ENCODE measurements around the gene DLGAP1. TPM values are rescaled to one million over a fixed set of nuclear protein-coding genes. Genes with fewer than 3 reads are reported as not detected.

DLGAP1 gene
- total and polyA plus RNA-seq, 2 experiments from 2014 or later: 0.13 to 0.22 TPM

DNA sequence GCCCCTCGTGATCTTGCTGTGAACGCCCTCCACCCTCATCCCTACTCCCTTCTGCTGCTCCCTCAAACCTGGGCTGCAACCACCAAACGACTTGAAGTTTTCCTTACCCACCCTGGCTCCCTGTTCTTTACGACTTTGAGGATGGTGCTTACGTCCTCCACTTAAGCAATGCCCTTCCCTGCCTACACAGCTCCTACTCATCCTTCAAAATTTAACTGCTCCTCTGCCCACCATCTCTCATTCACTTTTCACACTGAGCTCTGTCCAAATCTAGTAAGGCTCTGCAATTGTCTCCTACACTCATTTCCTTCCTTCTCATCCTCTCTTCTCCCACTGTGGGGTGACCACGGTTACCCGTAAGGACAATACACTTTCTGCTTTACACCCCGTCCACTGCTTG lies 554.1 kb downstream of the DLGAP1 start:
- Histone ChIP-seq H3K36me3 (ENCODE audit: low read depth) (no peaks in the 10 kb centered on the region), H2AFZ (no peak overlapping the region), H3K27me3 (replicated peaks; ENCODE audit: insufficient read depth) (no peaks in the 10 kb centered on the region), H3K27ac (no peak overlapping the region), H3K9ac (no peak overlapping the region), H3K4me3 (no peak overlapping the region), H3K79me2 (ENCODE audit: insufficient read depth) (no peaks in the 10 kb centered on the region), H3K4me1 (ENCODE audit: insufficient read depth) (peaks cover 20% of the 10 kb centered on the region), H3K9me2 (ENCODE audit: insufficient read depth) (no peaks in the 10 kb centered on the region), H4K20me1 (ENCODE audit: insufficient read depth) (no peaks in the 10 kb centered on the region), H3K4me2 (ENCODE audit: unreplicated experiment) (no peak overlapping the region), H3K9me3 (ENCODE audit: low read depth) (no peaks in the 10 kb centered on the region), H3F3A (ENCODE audit: insufficient read depth) (peaks cover 18% of the 10 kb centered on the region)
- no peak for DNase-seq
- WGBS, 2 experiments (ENCODE audit: low coverage in 1 of 2, low lambda C conversion rate in 2 of 2, missing lambda C conversion rate in 2 of 2): 91 to 94% methylated on average over 8 of the region's 8 CpGs
- in situ Hi-C loops (cut with MboI): no loop called here
- TF ChIP-seq EZH2 (IDR thresholded peaks at IDR 0.05; ENCODE audit: insufficient read depth, poor library complexity, severe bottlenecking) (no peak), EZH2phosphoT487 (IDR thresholded peaks at IDR 0.05; ENCODE audit: insufficient read depth, low read depth) (no peak)

DNA sequence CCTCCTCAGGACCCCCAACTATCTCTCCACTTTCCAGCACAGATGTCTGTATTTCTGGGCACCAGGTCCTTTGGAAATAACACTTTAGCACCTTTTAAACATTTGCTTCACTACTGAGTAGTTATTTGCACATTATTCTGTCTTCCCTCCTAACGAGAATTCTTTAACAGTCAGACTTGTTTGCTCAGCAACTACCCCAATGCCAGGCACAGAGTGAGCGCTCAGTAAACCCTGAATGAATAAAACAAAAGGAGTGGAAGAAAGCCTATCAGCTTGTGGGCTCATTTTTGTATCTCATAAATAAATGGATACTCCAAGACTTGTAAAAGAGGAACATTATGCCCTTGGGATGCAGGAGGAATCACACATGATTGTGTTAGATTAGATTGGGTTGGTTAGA lies 554.8 kb downstream of the DLGAP1 start:
- peaks cover 18% of the 10 kb centered on the region for H3F3A ChIP-seq (ENCODE audit: insufficient read depth)
- no peaks in the 10 kb centered on the region for H3K9me2 ChIP-seq (ENCODE audit: insufficient read depth)
- peaks cover 20% of the 10 kb centered on the region for H3K4me1 ChIP-seq (ENCODE audit: insufficient read depth)
- H3K36me3 ChIP-seq (ENCODE audit: low read depth): no peaks in the 10 kb centered on the region
- no peak for DNase-seq
- H3K4me2 ChIP-seq (ENCODE audit: unreplicated experiment): no peak overlapping the region
- TF ChIP-seq EZH2 (IDR thresholded peaks at IDR 0.05; ENCODE audit: insufficient read depth, poor library complexity, severe bottlenecking) (no peak), EZH2phosphoT487 (IDR thresholded peaks at IDR 0.05; ENCODE audit: insufficient read depth, low read depth) (no peak)
- 83 to 86% methylated on average over 2 of the region's 2 CpGs for WGBS, 2 experiments (ENCODE audit: low coverage in 1 of 2, low lambda C conversion rate in 2 of 2, missing lambda C conversion rate in 2 of 2)
- H3K27ac ChIP-seq: no peak overlapping the region
- in situ Hi-C loops (cut with MboI): no loop called here
- no peaks in the 10 kb centered on the region for H4K20me1 ChIP-seq (ENCODE audit: insufficient read depth)
- no peak overlapping the region for H3K9ac ChIP-seq
- H2AFZ ChIP-seq: no peak overlapping the region
- no peaks in the 10 kb centered on the region for H3K9me3 ChIP-seq (ENCODE audit: low read depth)
- no peaks in the 10 kb centered on the region for H3K79me2 ChIP-seq (ENCODE audit: insufficient read depth)
- no peaks in the 10 kb centered on the region for H3K27me3 ChIP-seq (replicated peaks; ENCODE audit: insufficient read depth)
- no peak overlapping the region for H3K4me3 ChIP-seq

DNA sequence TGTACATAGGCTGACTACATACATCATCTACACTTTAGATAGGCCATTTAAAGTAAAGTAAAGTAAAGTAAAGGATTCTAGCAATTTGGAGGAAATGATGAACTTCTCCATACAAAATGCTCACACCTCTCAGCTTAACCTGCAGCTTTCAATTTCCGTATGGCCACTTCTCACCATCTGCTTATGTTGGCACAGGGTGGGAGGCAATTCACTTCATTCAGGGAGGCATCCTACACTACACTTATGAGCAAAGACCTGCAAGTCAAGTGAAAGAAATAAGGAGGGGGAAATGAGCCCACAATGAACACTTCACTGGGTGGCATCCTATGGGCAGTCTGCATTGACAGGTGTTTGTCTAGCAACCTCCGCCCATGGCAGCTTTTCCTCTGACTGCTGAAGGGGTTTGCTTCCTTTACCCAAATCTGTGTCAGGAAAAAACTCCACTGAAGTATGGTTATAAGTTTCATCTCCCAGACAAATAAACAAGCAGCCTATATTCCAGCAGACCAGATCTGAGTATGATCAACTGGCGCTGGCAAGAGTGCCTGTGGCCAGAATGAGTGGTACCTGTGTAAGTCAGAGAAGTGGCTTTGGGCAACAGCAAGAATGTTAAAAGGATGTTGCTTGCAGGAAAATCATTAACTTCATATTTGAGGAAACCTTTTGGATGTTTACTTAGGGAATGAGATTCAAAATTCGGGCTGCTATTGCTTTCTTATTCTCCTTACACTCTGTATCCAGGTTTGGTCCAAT lies 556.1 kb downstream of the DLGAP1 start:
- H3F3A ChIP-seq (ENCODE audit: insufficient read depth): peaks cover 14% of the 10 kb centered on the region
- in situ Hi-C loops (cut with MboI): no loop called here
- H3K27ac ChIP-seq: no peak overlapping the region
- H3K9ac ChIP-seq: no peak overlapping the region
- no peaks in the 10 kb centered on the region for H3K79me2 ChIP-seq (ENCODE audit: insufficient read depth)
- H3K27me3 ChIP-seq (replicated peaks; ENCODE audit: insufficient read depth): no peaks in the 10 kb centered on the region
- H3K9me2 ChIP-seq (ENCODE audit: insufficient read depth): no peaks in the 10 kb centered on the region
- TF ChIP-seq EZH2phosphoT487 (IDR thresholded peaks at IDR 0.05; ENCODE audit: insufficient read depth, low read depth): no peak
- TF ChIP-seq EZH2 (IDR thresholded peaks at IDR 0.05; ENCODE audit: insufficient read depth, poor library complexity, severe bottlenecking): no peak
- H3K36me3 ChIP-seq (ENCODE audit: low read depth): no peaks in the 10 kb centered on the region
- H2AFZ ChIP-seq: no peak overlapping the region
- H3K4me2 ChIP-seq (ENCODE audit: unreplicated experiment): no peak overlapping the region
- 64 to 73% methylated on average over 4 of the region's 4 CpGs for WGBS, 2 experiments (ENCODE audit: low coverage in 1 of 2, low lambda C conversion rate in 2 of 2, missing lambda C conversion rate in 2 of 2)
- H3K4me3 ChIP-seq: no peak overlapping the region
- peaks cover 15% of the 10 kb centered on the region for H3K4me1 ChIP-seq (ENCODE audit: insufficient read depth)
- no peaks in the 10 kb centered on the region for H3K9me3 ChIP-seq (ENCODE audit: low read depth)
- no peak for DNase-seq
- H4K20me1 ChIP-seq (ENCODE audit: insufficient read depth): no peaks in the 10 kb centered on the region

DNA sequence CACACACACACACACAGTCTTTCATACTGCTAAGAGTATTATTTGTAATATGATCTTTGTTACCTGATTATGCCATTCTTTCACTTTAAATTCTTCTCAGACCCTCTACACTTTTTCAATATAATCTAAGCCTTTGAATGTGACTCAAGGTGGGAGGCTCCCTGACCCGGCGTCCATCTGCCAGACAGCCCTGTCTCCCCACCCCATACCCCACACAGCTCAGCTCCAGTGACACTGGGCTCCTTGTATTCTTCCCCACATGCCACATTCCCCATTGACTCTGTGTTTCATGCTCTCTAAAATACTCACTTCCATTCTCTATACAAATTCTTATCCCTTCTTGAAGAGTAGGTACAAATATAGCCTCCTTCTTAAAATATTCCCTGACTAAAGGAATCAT lies 563.0 kb downstream of the DLGAP1 start:
- Histone ChIP-seq H3F3A (ENCODE audit: insufficient read depth) (peaks cover 10% of the 10 kb centered on the region; the same call in 1 of the 2 replicates), H3K9ac (no peak overlapping the region), H3K79me2 (ENCODE audit: insufficient read depth) (no peaks in the 10 kb centered on the region), H3K9me3 (ENCODE audit: low read depth) (no peaks in the 10 kb centered on the region), H3K36me3 (ENCODE audit: low read depth) (no peaks in the 10 kb centered on the region), H3K4me3 (no peak overlapping the region), H3K9me2 (ENCODE audit: insufficient read depth) (no peaks in the 10 kb centered on the region), H3K4me2 (ENCODE audit: unreplicated experiment) (no peak overlapping the region), H2AFZ (no peak overlapping the region), H3K27me3 (replicated peaks; ENCODE audit: insufficient read depth) (no peaks in the 10 kb centered on the region), H3K27ac (no peak overlapping the region), H3K4me1 (ENCODE audit: insufficient read depth) (peaks cover 13% of the 10 kb centered on the region), H4K20me1 (ENCODE audit: insufficient read depth) (no peaks in the 10 kb centered on the region)
- in situ Hi-C loops (cut with MboI): no loop called here
- TF ChIP-seq EZH2 (IDR thresholded peaks at IDR 0.05; ENCODE audit: insufficient read depth, poor library complexity, severe bottlenecking) (no peak), EZH2phosphoT487 (IDR thresholded peaks at IDR 0.05; ENCODE audit: insufficient read depth, low read depth) (no peak)
- 70 to 73% methylated on average over 2 of the region's 2 CpGs for WGBS, 2 experiments (ENCODE audit: low coverage in 1 of 2, low lambda C conversion rate in 2 of 2, missing lambda C conversion rate in 2 of 2)
- DNase-seq: no peak
